ENCODE measurements around the gene C4B.
"Not testable (repeated sequence)": the region's sequence is repeated elsewhere in the genome, so short reads cannot be mapped to it uniquely, and the experiment has no call there.

C4B gene

GRCh38 chr6:32068315-32068714, 53.7 kb downstream of the C4B start:
- H3K27ac ChIP-seq (ENCODE audit: insufficient read depth, low read length, poor library complexity, severe bottlenecking); H3K27me3 ChIP-seq (replicated peaks; ENCODE audit: control insufficient read depth, insufficient read depth, low read length, poor library complexity, severe bottlenecking); DNase-seq; H3K4me3 ChIP-seq (ENCODE audit: insufficient read depth, low read depth, low read length, poor library complexity, severe bottlenecking); H3K9me3 ChIP-seq (ENCODE audit: control insufficient read depth, low read length); H3K4me1 ChIP-seq (ENCODE audit: control insufficient read depth, insufficient read depth, low read length, poor library complexity, severe bottlenecking); H3K36me3 ChIP-seq (ENCODE audit: control insufficient read depth, insufficient read depth, low read length): not testable (repeated sequence)

GRCh38 chr6:32068867-32069266, 54.3 kb downstream of the C4B start:
- H3K4me3 ChIP-seq (ENCODE audit: insufficient read depth, low read depth, low read length, poor library complexity, severe bottlenecking) = no peak overlapping the region
- no peaks in the 10 kb centered on the region for H3K4me1 ChIP-seq (ENCODE audit: control insufficient read depth, insufficient read depth, low read length, poor library complexity, severe bottlenecking)
- H3K27ac ChIP-seq (ENCODE audit: insufficient read depth, low read length, poor library complexity, severe bottlenecking) = no peak overlapping the region
- no peaks in the 10 kb centered on the region for H3K27me3 ChIP-seq (replicated peaks; ENCODE audit: control insufficient read depth, insufficient read depth, low read length, poor library complexity, severe bottlenecking)
- no peaks in the 10 kb centered on the region for H3K36me3 ChIP-seq (ENCODE audit: control insufficient read depth, insufficient read depth, low read length)
- DNase-seq = no peak
- H3K9me3 ChIP-seq (ENCODE audit: control insufficient read depth, low read length) = no peaks in the 10 kb centered on the region

DNA sequence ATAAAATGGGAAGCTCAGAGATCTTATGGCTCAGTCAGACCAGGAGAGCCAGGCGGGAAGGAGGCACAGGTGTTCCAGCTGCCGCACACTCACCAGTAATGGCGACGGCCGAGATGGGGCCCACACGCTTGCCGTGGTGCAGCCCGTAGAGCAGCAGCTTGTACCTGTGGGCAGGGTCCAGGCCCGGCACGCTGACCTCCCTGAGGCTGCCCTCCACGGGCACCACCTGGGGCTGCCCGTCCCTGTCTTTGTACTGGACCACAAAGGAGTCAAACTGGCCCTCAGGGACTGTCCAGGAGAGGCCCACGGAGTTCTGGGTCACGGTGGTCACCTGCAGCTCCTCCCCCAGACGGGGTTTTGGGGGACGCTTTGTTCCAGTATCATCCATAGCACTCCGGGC, 54.9 kb downstream of the C4B start:
- DNase-seq = no peak
- H3K4me3 ChIP-seq (ENCODE audit: insufficient read depth, low read depth, low read length, poor library complexity, severe bottlenecking) = no peak overlapping the region
- H3K27ac ChIP-seq (ENCODE audit: insufficient read depth, low read length, poor library complexity, severe bottlenecking) = no peak overlapping the region
- no peaks in the 10 kb centered on the region for H3K4me1 ChIP-seq (ENCODE audit: control insufficient read depth, insufficient read depth, low read length, poor library complexity, severe bottlenecking)
- no peaks in the 10 kb centered on the region for H3K27me3 ChIP-seq (replicated peaks; ENCODE audit: control insufficient read depth, insufficient read depth, low read length, poor library complexity, severe bottlenecking)
- H3K36me3 ChIP-seq (ENCODE audit: control insufficient read depth, insufficient read depth, low read length) = no peaks in the 10 kb centered on the region
- no peaks in the 10 kb centered on the region for H3K9me3 ChIP-seq (ENCODE audit: control insufficient read depth, low read length)

GRCh38 chr6:32069878-32070515, 55.4 kb downstream of the C4B start:
- no peaks in the 10 kb centered on the region for H3K4me1 ChIP-seq (ENCODE audit: control insufficient read depth, insufficient read depth, low read length, poor library complexity, severe bottlenecking)
- no peaks in the 10 kb centered on the region for H3K27me3 ChIP-seq (replicated peaks; ENCODE audit: control insufficient read depth, insufficient read depth, low read length, poor library complexity, severe bottlenecking)
- no peaks in the 10 kb centered on the region for H3K9me3 ChIP-seq (ENCODE audit: control insufficient read depth, low read length)

GRCh38 chr6:32070814-32071543, 56.4 kb downstream of the C4B start:
- Histone ChIP-seq H3K4me3 (ENCODE audit: insufficient read depth, low read depth, low read length, poor library complexity, severe bottlenecking) (no peak overlapping the region), H3K36me3 (ENCODE audit: control insufficient read depth, insufficient read depth, low read length) (no peaks in the 10 kb centered on the region), H3K9me3 (ENCODE audit: control insufficient read depth, low read length) (no peaks in the 10 kb centered on the region), H3K27ac (ENCODE audit: insufficient read depth, low read length, poor library complexity, severe bottlenecking) (no peak overlapping the region), H3K27me3 (replicated peaks; ENCODE audit: control insufficient read depth, insufficient read depth, low read length, poor library complexity, severe bottlenecking) (no peaks in the 10 kb centered on the region), H3K4me1 (ENCODE audit: control insufficient read depth, insufficient read depth, low read length, poor library complexity, severe bottlenecking) (no peaks in the 10 kb centered on the region)
- no peak for DNase-seq

More at GRCh38 chr6:32069878-32070515, 55.4 kb downstream of the C4B start:
- Histone ChIP-seq H3K27ac (ENCODE audit: insufficient read depth, low read length, poor library complexity, severe bottlenecking) (no peak overlapping the region), H3K4me3 (ENCODE audit: insufficient read depth, low read depth, low read length, poor library complexity, severe bottlenecking) (no peak overlapping the region), H3K36me3 (ENCODE audit: control insufficient read depth, insufficient read depth, low read length) (no peaks in the 10 kb centered on the region)
- DNase-seq = no peak

- Histone ChIP-seq H3K4me3 (ENCODE audit: insufficient read depth, low read depth, low read length, poor library complexity, severe bottlenecking) (no peak overlapping the region), H3K27ac (ENCODE audit: insufficient read depth, low read length, poor library complexity, severe bottlenecking) (no peak overlapping the region), H3K4me1 (ENCODE audit: control insufficient read depth, insufficient read depth, low read length, poor library complexity, severe bottlenecking) (no peaks in the 10 kb centered on the region), H3K9me3 (ENCODE audit: control insufficient read depth, low read length) (no peaks in the 10 kb centered on the region), H3K27me3 (replicated peaks; ENCODE audit: control insufficient read depth, insufficient read depth, low read length, poor library complexity, severe bottlenecking) (no peaks in the 10 kb centered on the region), H3K36me3 (ENCODE audit: control insufficient read depth, insufficient read depth, low read length) (no peaks in the 10 kb centered on the region)
- no peak for DNase-seq
Measured at GRCh38 chr6:32073101-32073500, 58.5 kb downstream of the C4B start.

GRCh38 chr6:32073613-32074012, 59.0 kb downstream of the C4B start:
- Histone ChIP-seq H3K27ac (ENCODE audit: insufficient read depth, low read length, poor library complexity, severe bottlenecking) (no peak overlapping the region), H3K36me3 (ENCODE audit: control insufficient read depth, insufficient read depth, low read length) (no peaks in the 10 kb centered on the region), H3K9me3 (ENCODE audit: control insufficient read depth, low read length) (no peaks in the 10 kb centered on the region), H3K4me3 (ENCODE audit: insufficient read depth, low read depth, low read length, poor library complexity, severe bottlenecking) (no peak overlapping the region), H3K27me3 (replicated peaks; ENCODE audit: control insufficient read depth, insufficient read depth, low read length, poor library complexity, severe bottlenecking) (no peaks in the 10 kb centered on the region), H3K4me1 (ENCODE audit: control insufficient read depth, insufficient read depth, low read length, poor library complexity, severe bottlenecking) (no peaks in the 10 kb centered on the region)
- no peak for DNase-seq

DNA sequence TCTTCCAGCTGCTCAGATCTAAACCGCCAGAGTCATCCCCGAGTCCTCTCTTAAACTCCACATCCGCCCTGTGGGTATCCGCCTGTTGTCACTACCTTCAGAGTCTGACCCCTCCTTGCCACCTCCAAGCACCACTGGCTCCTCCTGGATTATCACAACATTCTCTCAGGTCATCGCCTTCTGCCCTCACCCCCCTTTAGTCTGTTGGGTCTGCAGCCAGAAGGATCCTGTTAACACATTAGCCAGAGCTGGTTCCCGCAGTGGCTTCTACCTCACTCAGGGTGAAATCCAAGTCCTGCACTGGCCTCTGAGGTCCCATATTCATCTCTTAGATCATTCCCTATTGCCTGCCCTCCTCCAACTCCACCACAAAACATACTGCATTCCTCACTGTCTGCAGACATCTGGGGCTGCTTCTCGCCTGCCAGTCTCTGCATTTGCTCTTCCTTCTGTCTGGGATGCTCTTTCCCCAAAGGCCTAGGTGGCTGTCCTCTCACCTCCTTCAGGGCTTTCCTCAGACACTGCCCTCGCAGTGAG, 60.5 kb downstream of the C4B start:
- Histone ChIP-seq H3K9me3 (ENCODE audit: control insufficient read depth, low read length) (no peaks in the 10 kb centered on the region), H3K27me3 (replicated peaks; ENCODE audit: control insufficient read depth, insufficient read depth, low read length, poor library complexity, severe bottlenecking) (no peaks in the 10 kb centered on the region), H3K27ac (ENCODE audit: insufficient read depth, low read length, poor library complexity, severe bottlenecking) (no peak overlapping the region), H3K4me1 (ENCODE audit: control insufficient read depth, insufficient read depth, low read length, poor library complexity, severe bottlenecking) (no peaks in the 10 kb centered on the region), H3K4me3 (ENCODE audit: insufficient read depth, low read depth, low read length, poor library complexity, severe bottlenecking) (no peak overlapping the region), H3K36me3 (ENCODE audit: control insufficient read depth, insufficient read depth, low read length) (no peaks in the 10 kb centered on the region)
- no peak for DNase-seq

GRCh38 chr6:32075781-32076180, 61.2 kb downstream of the C4B start:
- no peaks in the 10 kb centered on the region for H3K36me3 ChIP-seq (ENCODE audit: control insufficient read depth, insufficient read depth, low read length)
- H3K4me1 ChIP-seq (ENCODE audit: control insufficient read depth, insufficient read depth, low read length, poor library complexity, severe bottlenecking) = no peaks in the 10 kb centered on the region
- H3K4me3 ChIP-seq (ENCODE audit: insufficient read depth, low read depth, low read length, poor library complexity, severe bottlenecking) = no peak overlapping the region
- no peak for DNase-seq
- H3K9me3 ChIP-seq (ENCODE audit: control insufficient read depth, low read length) = no peaks in the 10 kb centered on the region
- no peaks in the 10 kb centered on the region for H3K27me3 ChIP-seq (replicated peaks; ENCODE audit: control insufficient read depth, insufficient read depth, low read length, poor library complexity, severe bottlenecking)
- H3K27ac ChIP-seq (ENCODE audit: insufficient read depth, low read length, poor library complexity, severe bottlenecking) = no peak overlapping the region

DNA sequence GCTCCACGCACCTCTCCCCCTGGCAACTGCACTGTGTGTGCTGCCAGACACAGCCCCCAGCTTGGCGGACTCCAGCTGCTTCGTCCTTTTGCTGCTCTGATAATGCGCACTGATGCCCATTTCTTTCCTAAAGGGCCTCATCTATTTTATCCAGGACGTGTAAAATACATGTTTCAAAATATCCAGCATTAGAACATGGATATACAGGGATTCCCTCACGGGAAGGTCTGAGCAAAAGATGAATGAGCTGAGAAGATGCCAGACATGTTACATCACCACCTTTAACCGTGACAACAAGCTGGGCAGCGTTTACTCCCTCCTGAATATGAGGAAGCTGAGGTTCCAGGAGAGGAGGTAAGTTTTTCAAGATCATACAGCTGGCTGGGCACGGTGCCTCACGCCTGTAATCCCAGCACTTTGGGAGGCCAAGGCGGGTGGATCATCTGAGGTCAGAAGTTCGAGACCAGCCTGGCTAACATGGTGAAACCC, 61.8 kb downstream of the C4B start:
- no peak overlapping the region for H3K4me3 ChIP-seq (ENCODE audit: insufficient read depth, low read depth, low read length, poor library complexity, severe bottlenecking)
- no peaks in the 10 kb centered on the region for H3K36me3 ChIP-seq (ENCODE audit: control insufficient read depth, insufficient read depth, low read length)
- no peak overlapping the region for H3K27ac ChIP-seq (ENCODE audit: insufficient read depth, low read length, poor library complexity, severe bottlenecking)
- no peaks in the 10 kb centered on the region for H3K27me3 ChIP-seq (replicated peaks; ENCODE audit: control insufficient read depth, insufficient read depth, low read length, poor library complexity, severe bottlenecking)
- no peaks in the 10 kb centered on the region for H3K9me3 ChIP-seq (ENCODE audit: control insufficient read depth, low read length)
- no peak for DNase-seq
- H3K4me1 ChIP-seq (ENCODE audit: control insufficient read depth, insufficient read depth, low read length, poor library complexity, severe bottlenecking) = no peaks in the 10 kb centered on the region
